HL-60 (cell line): ENCODE data around the gene KCNJ12.

Experiments
- DNase-seq, 2 experiments: peaks; one replicate each; pipeline ENCODE4 v3.0.0-alpha.2; 2010 to 2020; ENCODE audit warnings: low read depth in 1 of 2, low spot score in 1 of 2
- H3K27ac ChIP-seq: fragments of 250-450 bp; sonication (Bioruptor Pico); replicated peaks from 2 replicates; pipeline ENCODE4 v1.5.1; 2020; ENCODE audit warnings: mild to moderate bottlenecking, moderate library complexity
- H3K27me3 ChIP-seq: fragments of 250-450 bp; sonication (Bioruptor Pico); 2 replicates; pipeline ENCODE4 v1.5.1; 2021; ENCODE audit warnings: mild to moderate bottlenecking, moderate library complexity; ENCODE audit not compliant: insufficient read depth, poor library complexity, severe bottlenecking
- H3K4me3 ChIP-seq: replicated peaks from 2 replicates; pipeline ENCODE4 v1.5.1; 2011; ENCODE audit warnings: mild to moderate bottlenecking, control low read depth, low read length; ENCODE audit not compliant: insufficient read depth
- GABPA ChIP-seq: IDR thresholded peaks from 2 replicates; pipeline ENCODE4 v1.6.1; 2012; ENCODE audit warnings: low read depth
- POLR2AphosphoS5 ChIP-seq: IDR thresholded peaks from 2 replicates; pipeline ENCODE4 v1.6.1; 2012; ENCODE audit warnings: low read depth
- SPI1 ChIP-seq: IDR thresholded peaks from 2 replicates; pipeline ENCODE4 v1.6.1; 2012; ENCODE audit warnings: low read depth, mild to moderate bottlenecking, borderline replicate concordance
- TF ChIP-seq, protein P1 (sequence below): IDR thresholded peaks from one replicate; pipeline ENCODE4 v1.5.1; 2011; ENCODE audit warnings: low read length, control low read depth, inconsistent platforms; ENCODE audit not compliant: insufficient read depth
- TF ChIP-seq, protein P2 (sequence below): IDR thresholded peaks from 2 replicates; pipeline ENCODE4 v1.6.1; 2012; ENCODE audit warnings: low read depth; ENCODE audit not compliant: insufficient replicate concordance

The KCNJ12 gene

GRCh38 chr17:21378553-21378952 is 2.4 kb downstream of the KCNJ12 start:
- H3K4me3 ChIP-seq: no peak overlapping the region
- TF ChIP-seq, protein P1, sequence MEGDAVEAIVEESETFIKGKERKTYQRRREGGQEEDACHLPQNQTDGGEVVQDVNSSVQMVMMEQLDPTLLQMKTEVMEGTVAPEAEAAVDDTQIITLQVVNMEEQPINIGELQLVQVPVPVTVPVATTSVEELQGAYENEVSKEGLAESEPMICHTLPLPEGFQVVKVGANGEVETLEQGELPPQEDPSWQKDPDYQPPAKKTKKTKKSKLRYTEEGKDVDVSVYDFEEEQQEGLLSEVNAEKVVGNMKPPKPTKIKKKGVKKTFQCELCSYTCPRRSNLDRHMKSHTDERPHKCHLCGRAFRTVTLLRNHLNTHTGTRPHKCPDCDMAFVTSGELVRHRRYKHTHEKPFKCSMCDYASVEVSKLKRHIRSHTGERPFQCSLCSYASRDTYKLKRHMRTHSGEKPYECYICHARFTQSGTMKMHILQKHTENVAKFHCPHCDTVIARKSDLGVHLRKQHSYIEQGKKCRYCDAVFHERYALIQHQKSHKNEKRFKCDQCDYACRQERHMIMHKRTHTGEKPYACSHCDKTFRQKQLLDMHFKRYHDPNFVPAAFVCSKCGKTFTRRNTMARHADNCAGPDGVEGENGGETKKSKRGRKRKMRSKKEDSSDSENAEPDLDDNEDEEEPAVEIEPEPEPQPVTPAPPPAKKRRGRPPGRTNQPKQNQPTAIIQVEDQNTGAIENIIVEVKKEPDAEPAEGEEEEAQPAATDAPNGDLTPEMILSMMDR: no peak
- TF ChIP-seq GABPA (no peak), SPI1 (no peak)
- TF ChIP-seq, protein P2, sequence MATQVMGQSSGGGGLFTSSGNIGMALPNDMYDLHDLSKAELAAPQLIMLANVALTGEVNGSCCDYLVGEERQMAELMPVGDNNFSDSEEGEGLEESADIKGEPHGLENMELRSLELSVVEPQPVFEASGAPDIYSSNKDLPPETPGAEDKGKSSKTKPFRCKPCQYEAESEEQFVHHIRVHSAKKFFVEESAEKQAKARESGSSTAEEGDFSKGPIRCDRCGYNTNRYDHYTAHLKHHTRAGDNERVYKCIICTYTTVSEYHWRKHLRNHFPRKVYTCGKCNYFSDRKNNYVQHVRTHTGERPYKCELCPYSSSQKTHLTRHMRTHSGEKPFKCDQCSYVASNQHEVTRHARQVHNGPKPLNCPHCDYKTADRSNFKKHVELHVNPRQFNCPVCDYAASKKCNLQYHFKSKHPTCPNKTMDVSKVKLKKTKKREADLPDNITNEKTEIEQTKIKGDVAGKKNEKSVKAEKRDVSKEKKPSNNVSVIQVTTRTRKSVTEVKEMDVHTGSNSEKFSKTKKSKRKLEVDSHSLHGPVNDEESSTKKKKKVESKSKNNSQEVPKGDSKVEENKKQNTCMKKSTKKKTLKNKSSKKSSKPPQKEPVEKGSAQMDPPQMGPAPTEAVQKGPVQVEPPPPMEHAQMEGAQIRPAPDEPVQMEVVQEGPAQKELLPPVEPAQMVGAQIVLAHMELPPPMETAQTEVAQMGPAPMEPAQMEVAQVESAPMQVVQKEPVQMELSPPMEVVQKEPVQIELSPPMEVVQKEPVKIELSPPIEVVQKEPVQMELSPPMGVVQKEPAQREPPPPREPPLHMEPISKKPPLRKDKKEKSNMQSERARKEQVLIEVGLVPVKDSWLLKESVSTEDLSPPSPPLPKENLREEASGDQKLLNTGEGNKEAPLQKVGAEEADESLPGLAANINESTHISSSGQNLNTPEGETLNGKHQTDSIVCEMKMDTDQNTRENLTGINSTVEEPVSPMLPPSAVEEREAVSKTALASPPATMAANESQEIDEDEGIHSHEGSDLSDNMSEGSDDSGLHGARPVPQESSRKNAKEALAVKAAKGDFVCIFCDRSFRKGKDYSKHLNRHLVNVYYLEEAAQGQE: no peak
- no peak for DNase-seq
- H3K27ac ChIP-seq: no peak overlapping the region
- H3K27me3 ChIP-seq: peaks cover 23% of the 10 kb centered on the region

DNA sequence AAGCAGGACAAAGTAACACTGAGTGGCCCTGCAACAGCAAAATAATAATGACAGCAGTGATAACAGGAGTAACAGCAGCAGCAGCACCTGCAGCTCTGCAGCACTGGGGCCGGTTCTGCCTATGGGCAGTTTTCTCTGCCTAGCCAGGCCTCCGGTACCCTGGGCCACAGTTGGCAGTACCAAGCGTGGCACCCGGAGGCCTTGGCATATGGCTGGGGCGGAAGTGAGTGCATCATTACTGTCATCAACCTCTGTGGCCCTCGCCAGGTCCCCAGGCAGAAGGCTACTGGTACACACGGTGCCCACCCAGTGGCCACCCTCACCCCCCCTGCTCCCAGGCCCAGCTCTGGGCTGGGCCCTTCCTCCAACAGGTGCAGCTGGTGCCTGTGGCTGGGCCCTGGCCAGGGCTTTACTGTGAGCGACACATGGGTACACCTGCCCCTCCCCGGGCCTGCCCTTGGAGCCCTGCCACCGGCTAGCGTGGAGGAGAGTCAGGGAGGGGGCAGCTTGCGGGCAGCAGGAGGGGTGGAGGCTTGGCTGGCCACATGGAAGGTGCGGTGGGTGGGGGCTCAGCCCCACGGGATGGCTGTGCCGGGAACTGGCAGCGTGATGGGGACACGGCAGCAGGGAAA is 3.0 kb downstream of the KCNJ12 start:
- H3K27ac ChIP-seq: no peak overlapping the region
- no peak for DNase-seq
- no peak overlapping the region for H3K4me3 ChIP-seq
- TF ChIP-seq SPI1: no peak
- no peak for TF ChIP-seq POLR2AphosphoS5
- TF ChIP-seq, protein P1: no peak
- no peak for TF ChIP-seq GABPA
- TF ChIP-seq, protein P2: no peak
- peaks cover 23% of the 10 kb centered on the region for H3K27me3 ChIP-seq

GRCh38 chr17:21380659-21381058 is 4.5 kb downstream of the KCNJ12 start:
- TF ChIP-seq, protein P1: no peak
- TF ChIP-seq, protein P2: no peak
- TF ChIP-seq POLR2AphosphoS5: no peak
- no peak for TF ChIP-seq GABPA
- TF ChIP-seq SPI1: no peak
- peaks cover 19% of the 10 kb centered on the region for H3K27me3 ChIP-seq
- H3K27ac ChIP-seq: no peak overlapping the region

More at GRCh38 chr17:21380659-21381058, 4.5 kb downstream of the KCNJ12 start:
- DNase-seq: no peak
- no peak overlapping the region for H3K4me3 ChIP-seq
